Kidney epithelial cell (primary cell): ENCODE measurements around the gene MRPL44. TPM values are rescaled to one million over a fixed set of nuclear protein-coding genes. Genes with fewer than 3 reads are reported as not detected.

Experiments used
- DNase-seq: peaks from one replicate; pipeline ENCODE4 v3.0.0-alpha.2; 2010; ENCODE audit warnings: low read depth
- H3K27me3 ChIP-seq: 2 replicates; pipeline ENCODE4 v1.6.0; 2011; ENCODE audit warnings: low read length; ENCODE audit not compliant: control insufficient read depth, insufficient read depth
- H3K36me3 ChIP-seq: 2 replicates; pipeline ENCODE4 v1.5.1; 2011; ENCODE audit warnings: low read length; ENCODE audit not compliant: control insufficient read depth, insufficient read depth
- H3K4me3 ChIP-seq: 2 replicates; pipeline ENCODE4 v1.5.1; 2011; ENCODE audit warnings: low read depth, mild to moderate bottlenecking, control low read depth, low read length
- CTCF ChIP-seq: IDR thresholded peaks from 2 replicates; pipeline ENCODE4 v1.5.1; 2011; ENCODE audit warnings: mild to moderate bottlenecking, moderate library complexity, low read length, control low read depth, inconsistent platforms; ENCODE audit not compliant: insufficient read depth, poor library complexity, severe bottlenecking
- total RNA-seq: library from RNA; depleted of rRNA; stranded (reverse); fragments of >200 nt; gene quantifications from 2 replicates; pipeline ENCODE4 v1.2.3, GENCODE V29; 2015

MRPL44 gene
- total RNA-seq, 1 donor from 2014 or later = 62.2 TPM

- Histone ChIP-seq H3K27me3 (no peaks in the 10 kb centered on the region), H3K36me3 (no peaks in the 10 kb centered on the region), H3K4me3 (peak overlapping the region; percentile 8)
- DNase-seq = no peak
- no peak for TF ChIP-seq CTCF
Measured at GRCh38 chr2:223943135-223943534, 14.1 kb upstream of the MRPL44 start.

- Histone ChIP-seq H3K27me3 (no peaks in the 10 kb centered on the region), H3K36me3 (no peaks in the 10 kb centered on the region), H3K4me3 (peak overlapping the region; percentile 98)
- DNase-seq = no peak
- TF ChIP-seq CTCF = no peak
Measured at GRCh38 chr2:223943561-223944008, 13.7 kb upstream of the MRPL44 start.

GRCh38 chr2:223944166-223944702 lies 13.0 kb upstream of the MRPL44 start:
- no peak for DNase-seq
- Histone ChIP-seq H3K4me3 (peak overlapping the region; percentile 98), H3K27me3 (no peaks in the 10 kb centered on the region), H3K36me3 (no peaks in the 10 kb centered on the region)
- no peak for TF ChIP-seq CTCF

- TF ChIP-seq CTCF = no peak
- no peak for DNase-seq
Measured at GRCh38 chr2:223944703-223945531, 12.3 kb upstream of the MRPL44 start, which contains the start of gene WDFY1. Gene WDFY1 (minus strand): TSS chr2:223945335. CDS start chr2:223945284, 51 bp downstream.

GRCh38 chr2:223945755-223946154 lies 11.5 kb upstream of the MRPL44 start:
- H3K4me3 ChIP-seq = no peak overlapping the region
- DNase-seq = no peak
- TF ChIP-seq CTCF = no peak

More at GRCh38 chr2:223944703-223945531, 12.3 kb upstream of the MRPL44 start, which contains the start of gene WDFY1:
- Histone ChIP-seq H3K36me3 (no peaks in the 10 kb centered on the region), H3K4me3 (peak within 1 kb of the TSS; percentile 98), H3K27me3 (no peaks in the 10 kb centered on the region)

More at GRCh38 chr2:223945755-223946154, 11.5 kb upstream of the MRPL44 start:
- Histone ChIP-seq H3K36me3 (no peaks in the 10 kb centered on the region), H3K27me3 (no peaks in the 10 kb centered on the region)
